Articular chondrocyte of knee joint (primary cell): ENCODE data around the gene VPS33B. TPM values are rescaled to one million over a fixed set of nuclear protein-coding genes. Genes with fewer than 3 reads are reported as not detected.

ENCODE experiments used
- small RNA-seq: library from RNA; depleted of rRNA; stranded (forward); fragments of <200 nt; gene quantifications from one replicate; pipeline ENCODE3, GENCODE V24; 2012
- total RNA-seq: library from RNA; depleted of rRNA; stranded (reverse); fragments of >200 nt; gene quantifications from 2 replicates; pipeline ENCODE4 v1.2.3, GENCODE V29; 2012

VPS33B gene
- total RNA-seq, result 7.5 and 8.0 TPM in 2 replicates

DNA sequence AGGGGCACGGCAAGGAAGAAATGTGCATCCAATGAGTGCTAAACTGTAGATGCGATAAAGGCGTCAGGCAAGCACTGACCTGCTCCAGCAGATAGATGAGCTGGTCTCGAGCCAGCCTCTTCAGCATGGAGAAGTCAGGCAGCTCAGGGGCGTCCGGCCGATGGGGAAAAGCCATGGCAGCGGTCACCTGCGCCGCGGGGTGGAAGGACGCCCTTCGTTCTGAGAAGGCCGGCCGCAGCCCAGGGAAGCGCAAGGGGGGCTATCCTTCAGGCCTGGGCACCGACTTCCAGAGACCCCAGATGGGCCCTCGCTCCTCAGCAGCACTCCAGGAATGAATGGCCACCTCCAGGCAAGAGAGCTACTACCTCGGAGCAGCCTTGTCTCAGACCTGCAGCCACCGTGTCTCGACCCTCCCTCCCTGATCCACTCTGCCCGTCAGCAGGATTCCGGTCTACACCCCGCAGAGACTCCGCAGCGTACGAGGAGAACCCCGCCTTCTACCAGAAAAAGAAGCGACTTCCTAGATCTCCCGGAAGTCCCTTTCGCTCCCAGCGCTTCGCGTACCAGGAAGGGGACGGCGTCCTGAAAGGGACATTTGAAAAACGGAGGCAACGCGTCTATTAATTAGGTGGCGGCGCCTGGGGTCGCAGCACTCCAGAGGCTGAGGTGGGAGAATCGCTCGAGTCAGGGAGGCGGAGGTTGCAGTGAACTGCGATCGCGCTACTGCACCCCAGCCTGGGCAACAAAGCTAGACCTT, at the start of gene VPS33B:
Gene VPS33B, minus strand, starts transcription at position 520 of the 757 bp plus-strand sequence. Its CDS starts 345 bp downstream, at position 175.

DNA sequence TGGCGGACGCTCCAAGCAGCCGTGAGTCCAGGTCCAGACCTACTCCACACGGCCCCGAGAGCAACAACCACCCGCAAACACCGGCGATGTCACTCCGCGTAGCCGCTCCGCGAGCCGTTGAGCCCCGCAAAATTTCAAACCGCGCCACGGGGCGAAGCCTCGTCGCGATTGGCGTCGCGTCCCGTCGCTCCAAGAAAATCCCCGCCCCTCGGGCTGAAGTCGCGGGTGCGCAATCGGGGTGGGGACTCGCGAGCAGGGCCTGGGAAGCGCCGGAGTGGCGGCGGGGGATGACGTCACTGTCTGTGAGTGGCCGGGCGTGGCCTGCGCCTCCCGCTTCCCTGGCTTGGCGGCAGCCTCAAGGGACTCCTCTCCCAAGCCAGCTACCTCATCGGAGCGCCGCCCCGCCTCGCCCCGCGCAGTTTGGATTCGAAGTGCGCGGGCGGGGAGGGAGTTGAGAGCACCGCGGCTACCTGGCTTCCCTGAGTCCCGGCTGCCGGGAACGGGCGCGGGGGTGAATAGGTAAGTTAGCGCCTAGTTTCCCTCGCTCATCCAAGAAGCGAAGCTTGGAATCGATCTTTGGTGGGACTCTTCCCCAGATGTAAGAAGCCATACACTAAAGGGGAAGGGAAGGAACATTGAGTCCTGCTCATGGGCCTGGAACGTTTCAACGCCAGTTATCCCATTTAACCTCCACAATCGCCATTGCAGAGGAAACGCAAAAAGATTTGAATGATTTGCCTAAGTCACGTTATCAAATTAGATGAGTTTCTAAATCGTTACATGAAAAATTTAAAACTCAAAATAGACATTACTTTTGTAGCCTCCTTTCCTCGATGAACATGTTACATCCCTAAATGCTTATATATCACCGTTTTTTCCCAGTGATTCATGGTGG, 27.7 kb downstream of the VPS33B start, which contains the start of gene PRC1:
Gene PRC1, minus strand, starts transcription at position 119 of the 895 bp plus-strand sequence. Its CDS starts 118 bp downstream, at position 1.

DNA sequence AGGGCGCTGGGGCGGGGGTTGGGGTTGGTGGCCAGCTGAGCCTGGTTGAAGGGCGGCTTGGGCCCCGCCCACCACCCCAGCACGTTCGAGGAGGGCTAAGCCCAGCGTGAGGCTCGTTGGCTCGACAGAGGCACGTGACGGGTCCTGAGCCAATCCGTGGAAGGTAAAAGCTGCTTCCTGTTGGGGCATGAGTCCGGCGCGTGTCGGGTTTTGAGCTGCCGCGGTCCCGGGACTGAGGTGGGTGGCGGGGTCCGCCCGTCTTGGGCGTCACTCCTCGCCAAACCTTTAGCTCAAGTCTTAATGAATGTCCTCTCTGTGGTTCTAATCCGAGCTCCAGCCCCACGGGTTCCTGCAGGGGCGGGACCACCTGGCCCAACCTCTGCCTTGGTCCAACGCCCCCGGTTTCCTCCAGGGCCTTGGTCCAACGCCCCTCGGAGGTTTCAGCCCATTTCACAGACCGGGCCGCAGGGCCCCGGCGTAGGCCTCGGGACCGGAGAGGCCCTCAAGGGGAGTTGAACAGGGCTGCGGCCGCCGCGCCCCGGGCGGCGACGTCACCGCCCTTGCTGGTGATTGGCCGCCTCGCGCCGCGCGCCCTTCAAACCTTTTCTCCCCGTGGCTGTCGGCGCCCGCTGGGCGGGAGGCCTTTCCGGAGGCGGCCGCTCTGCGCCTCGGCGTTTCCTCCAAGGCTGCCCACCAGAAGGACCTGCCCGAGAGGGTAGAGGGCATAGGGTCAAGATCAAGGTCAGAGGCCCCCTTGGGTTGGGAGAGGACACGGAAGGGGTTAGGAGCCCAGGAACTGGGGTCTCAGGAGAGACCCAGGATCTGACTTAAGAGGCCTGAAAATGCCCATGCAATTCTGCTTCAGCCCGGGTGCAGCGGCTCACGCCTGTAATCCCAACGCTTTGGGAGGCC, 67.4 kb downstream of the VPS33B start, which contains the start of gene RCCD1:
Gene RCCD1, plus strand, starts transcription at position 173 of the 912 bp plus-strand sequence. CDS start 1,851 bp downstream, outside the sequence.

Small RNAs within 50 kb of the gene (small RNA-seq; reads per million reads assigned to genes)
- not detected for gene RF00019

Other genes with a start within 250 kb of the VPS33B start
- 28.3 and 40.0 TPM in 2 replicates for gene FURIN, start 154.0 kb downstream of the VPS33B start, total RNA-seq
- 26.1 and 27.6 TPM in 2 replicates for gene FES, start 138.1 kb downstream of the VPS33B start, total RNA-seq
- 8.2 and 9.3 TPM in 2 replicates for gene MAN2A2, start 119.3 kb downstream of the VPS33B start, total RNA-seq
- gene HDDC3, start 90.0 kb downstream of the VPS33B start, total RNA-seq, result 7.7 and 8.9 TPM in 2 replicates
- 67.1 and 67.7 TPM in 2 replicates for gene UNC45A, start 87.3 kb downstream of the VPS33B start, total RNA-seq
- gene RCCD1, start 67.7 kb downstream of the VPS33B start, total RNA-seq, result 9.8 and 11.1 TPM in 2 replicates
- gene PRC1, start 28.1 kb downstream of the VPS33B start, total RNA-seq, result 53.7 and 89.8 TPM in 2 replicates
- gene SV2B, start 77.7 kb upstream of the VPS33B start, total RNA-seq, result under 0.01 TPM in 1 of 2 replicates, not detected in the other